Osteoblast (primary cell): ENCODE data around the gene C20orf204. TPM values are rescaled to one million over a fixed set of nuclear protein-coding genes. Genes with fewer than 3 reads are reported as not detected.

Experiments used
- DNase-seq: peaks from one replicate; pipeline ENCODE4 v3.0.0; 2011; ENCODE audit warnings: low spot score, mixed read lengths; ENCODE audit not compliant: insufficient read length; ENCODE audit errors: missing footprints
- H2AFZ ChIP-seq: 2 replicates; pipeline ENCODE4 v1.6.0; 2011; ENCODE audit warnings: mild to moderate bottlenecking, low read length
- H3K27ac ChIP-seq: 2 replicates; pipeline ENCODE4 v1.5.1; 2011; ENCODE audit warnings: mild to moderate bottlenecking, low read depth, low read length, moderate library complexity
- H3K27me3 ChIP-seq: 2 replicates; pipeline ENCODE4 v1.6.0; 2012; ENCODE audit warnings: mild to moderate bottlenecking, control low read depth, inconsistent platforms, low read length, moderate library complexity; ENCODE audit not compliant: insufficient read depth
- H3K36me3 ChIP-seq: 2 replicates; pipeline ENCODE4 v1.5.1; 2011; ENCODE audit warnings: mild to moderate bottlenecking, low read length, control low read depth, moderate library complexity; ENCODE audit not compliant: insufficient read depth
- H3K4me1 ChIP-seq: 2 replicates; pipeline ENCODE4 v1.5.1; 2011; ENCODE audit warnings: mild to moderate bottlenecking, low read length, control low read depth, moderate library complexity; ENCODE audit not compliant: insufficient read depth
- H3K4me2 ChIP-seq: 2 replicates; pipeline ENCODE4 v1.6.0; 2011; ENCODE audit warnings: mild to moderate bottlenecking, low read length; ENCODE audit not compliant: insufficient read depth
- H3K4me3 ChIP-seq: fragments of 200-600 bp; sonication (generic); 3 replicates; pipeline ENCODE4 v1.5.1; 2012; ENCODE audit warnings: mild to moderate bottlenecking, low read length, inconsistent platforms; ENCODE audit not compliant: insufficient read depth
- H3K79me2 ChIP-seq: 2 replicates; pipeline ENCODE4 v1.6.0; 2012; ENCODE audit warnings: mild to moderate bottlenecking, low read length, control low read depth, inconsistent platforms; ENCODE audit not compliant: insufficient read depth
- H3K9me3 ChIP-seq: 2 replicates; pipeline ENCODE4 v1.5.1; 2011; ENCODE audit warnings: low read depth, low read length, control low read depth
- H4K20me1 ChIP-seq: 2 replicates; pipeline ENCODE4 v1.6.0; 2012; ENCODE audit warnings: mild to moderate bottlenecking, low read length, control low read depth; ENCODE audit not compliant: insufficient read depth
- CTCF ChIP-seq: IDR thresholded peaks from 2 replicates; pipeline ENCODE4 v1.5.1; 2011; ENCODE audit warnings: mild to moderate bottlenecking, low read depth, low read length, moderate library complexity; ENCODE audit errors: extremely low read depth
- total RNA-seq: library from RNA; depleted of rRNA; stranded (reverse); fragments of >200 nt; gene quantifications from 2 replicates; pipeline ENCODE4 v1.2.3, GENCODE V29; 2012

The C20orf204 gene
- total RNA-seq, 1 donor = 1.1 TPM

DNA sequence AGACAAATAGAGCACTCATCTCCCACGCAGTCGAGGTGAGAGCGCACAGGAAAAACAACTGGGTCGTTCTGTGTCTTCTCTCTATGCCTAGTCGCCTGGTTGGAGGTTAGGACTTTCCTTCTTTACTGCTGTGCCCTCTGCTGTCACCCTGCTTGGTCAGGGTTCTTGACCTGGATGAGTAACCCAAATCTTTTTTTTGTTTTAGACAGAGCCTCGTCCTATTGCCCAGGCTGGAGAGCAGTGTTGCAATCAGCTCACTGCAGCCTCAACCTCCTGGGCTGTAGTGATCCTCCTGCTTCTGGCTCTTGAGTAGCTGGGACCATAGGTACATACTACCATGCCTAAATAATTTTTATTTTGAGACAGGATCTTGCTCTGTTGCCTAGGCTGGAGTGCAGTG lies 30.6 kb upstream of the C20orf204 start:
- H3K27ac ChIP-seq = no peak overlapping the region
- H3K9me3 ChIP-seq = no peaks in the 10 kb centered on the region
- no peak for TF ChIP-seq CTCF
- peaks cover 57% of the 10 kb centered on the region for H3K36me3 ChIP-seq
- DNase-seq = no peak
- H3K79me2 ChIP-seq = peaks cover 22% of the 10 kb centered on the region
- H2AFZ ChIP-seq = no peak overlapping the region
- H3K4me1 ChIP-seq = no peaks in the 10 kb centered on the region
- no peaks in the 10 kb centered on the region for H3K27me3 ChIP-seq
- H4K20me1 ChIP-seq = peaks cover 33% of the 10 kb centered on the region
- H3K4me2 ChIP-seq = no peak overlapping the region
- no peak overlapping the region for H3K4me3 ChIP-seq

DNA sequence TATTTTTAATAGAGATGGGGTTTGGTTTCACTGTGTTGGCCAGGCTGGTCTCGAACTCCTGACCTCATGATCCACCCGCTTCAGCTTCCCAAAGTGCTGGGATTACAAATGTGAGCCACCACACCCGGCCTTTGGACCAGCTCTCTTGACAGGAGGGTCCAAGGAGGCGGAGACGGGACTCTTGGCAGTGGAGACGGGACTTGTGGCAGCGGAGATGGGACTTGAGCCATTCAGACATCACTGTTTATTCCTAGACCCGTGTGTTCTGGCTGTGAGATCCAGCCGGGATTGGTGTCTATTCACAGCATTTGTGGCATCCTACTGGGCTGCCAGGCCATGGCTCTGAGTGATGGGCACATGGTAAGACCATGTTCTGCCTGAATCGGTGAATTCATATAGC lies 29.5 kb upstream of the C20orf204 start:
- H3K4me2 ChIP-seq = no peak overlapping the region
- no peak for TF ChIP-seq CTCF
- H2AFZ ChIP-seq = no peak overlapping the region
- H3K27ac ChIP-seq = no peak overlapping the region
- H3K36me3 ChIP-seq = peaks cover 59% of the 10 kb centered on the region
- H3K4me3 ChIP-seq = no peak overlapping the region
- DNase-seq = no peak
- no peaks in the 10 kb centered on the region for H3K9me3 ChIP-seq
- no peaks in the 10 kb centered on the region for H3K27me3 ChIP-seq
- peaks cover 23% of the 10 kb centered on the region for H3K79me2 ChIP-seq
- no peaks in the 10 kb centered on the region for H3K4me1 ChIP-seq
- H4K20me1 ChIP-seq = peaks cover 33% of the 10 kb centered on the region

- Histone ChIP-seq H3K27ac (no peak overlapping the region), H3K79me2 (peaks cover 23% of the 10 kb centered on the region), H3K4me2 (no peak overlapping the region), H3K9me3 (no peaks in the 10 kb centered on the region), H4K20me1 (peaks cover 33% of the 10 kb centered on the region), H3K4me1 (no peaks in the 10 kb centered on the region), H3K4me3 (no peak overlapping the region), H3K27me3 (no peaks in the 10 kb centered on the region), H3K36me3 (peaks cover 58% of the 10 kb centered on the region), H2AFZ (no peak overlapping the region)
- no peak for DNase-seq
- TF ChIP-seq CTCF = no peak
These were observed 29.1 kb upstream of the C20orf204 start for GRCh38 chr20:64006902-64007301.

DNA sequence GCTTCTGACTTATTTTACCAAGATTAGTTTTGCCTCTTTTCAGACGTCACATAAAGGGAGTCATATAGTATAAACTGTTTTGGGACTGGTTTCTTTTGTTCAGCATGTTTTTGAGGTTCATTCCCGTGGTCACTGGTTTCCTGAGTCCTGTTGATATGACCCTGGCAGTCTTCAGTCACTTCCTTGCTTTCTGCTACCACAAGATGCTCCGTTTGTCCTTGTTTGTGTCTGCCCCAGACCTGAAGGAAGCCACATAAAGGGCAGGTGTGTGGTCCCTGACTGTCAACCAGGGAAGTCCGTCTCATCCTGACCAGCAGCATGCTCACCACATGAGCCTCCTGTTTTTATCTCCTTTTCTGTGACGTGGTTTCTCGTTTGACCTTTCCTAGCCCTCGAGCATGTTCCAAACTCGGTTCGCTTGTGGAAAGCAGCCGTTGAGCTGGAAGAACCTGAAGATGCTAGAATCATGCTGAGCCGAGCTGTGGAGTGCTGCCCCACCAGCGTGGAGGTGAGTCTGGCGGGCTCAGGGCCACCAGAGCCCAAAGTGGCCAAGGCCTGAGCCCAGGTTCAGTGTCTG lies 26.1 kb upstream of the C20orf204 start:
- H3K4me1 ChIP-seq = no peaks in the 10 kb centered on the region
- peaks cover 27% of the 10 kb centered on the region for H4K20me1 ChIP-seq
- peaks cover 23% of the 10 kb centered on the region for H3K79me2 ChIP-seq
- TF ChIP-seq CTCF = no peak
- no peak for DNase-seq
- H3K27ac ChIP-seq = no peak overlapping the region
- peaks cover 66% of the 10 kb centered on the region for H3K36me3 ChIP-seq
- no peak overlapping the region for H2AFZ ChIP-seq
- no peaks in the 10 kb centered on the region for H3K9me3 ChIP-seq
- H3K4me2 ChIP-seq = no peak overlapping the region
- no peak overlapping the region for H3K4me3 ChIP-seq
- no peaks in the 10 kb centered on the region for H3K27me3 ChIP-seq
